CD4-positive, alpha-beta T cell treated with Interleukin-15 for 4 hours (primary cell): Measurements from ENCODE around the gene C1QTNF5.
A peak's percentile ranks its signal among the peaks of the same experiment; 100 is the strongest.

Source experiments
- DNase-seq: peaks from one replicate; pipeline ENCODE4 v3.0.0-alpha.2; 2020; ENCODE audit warnings: low spot score

Gene C1QTNF5

DNA sequence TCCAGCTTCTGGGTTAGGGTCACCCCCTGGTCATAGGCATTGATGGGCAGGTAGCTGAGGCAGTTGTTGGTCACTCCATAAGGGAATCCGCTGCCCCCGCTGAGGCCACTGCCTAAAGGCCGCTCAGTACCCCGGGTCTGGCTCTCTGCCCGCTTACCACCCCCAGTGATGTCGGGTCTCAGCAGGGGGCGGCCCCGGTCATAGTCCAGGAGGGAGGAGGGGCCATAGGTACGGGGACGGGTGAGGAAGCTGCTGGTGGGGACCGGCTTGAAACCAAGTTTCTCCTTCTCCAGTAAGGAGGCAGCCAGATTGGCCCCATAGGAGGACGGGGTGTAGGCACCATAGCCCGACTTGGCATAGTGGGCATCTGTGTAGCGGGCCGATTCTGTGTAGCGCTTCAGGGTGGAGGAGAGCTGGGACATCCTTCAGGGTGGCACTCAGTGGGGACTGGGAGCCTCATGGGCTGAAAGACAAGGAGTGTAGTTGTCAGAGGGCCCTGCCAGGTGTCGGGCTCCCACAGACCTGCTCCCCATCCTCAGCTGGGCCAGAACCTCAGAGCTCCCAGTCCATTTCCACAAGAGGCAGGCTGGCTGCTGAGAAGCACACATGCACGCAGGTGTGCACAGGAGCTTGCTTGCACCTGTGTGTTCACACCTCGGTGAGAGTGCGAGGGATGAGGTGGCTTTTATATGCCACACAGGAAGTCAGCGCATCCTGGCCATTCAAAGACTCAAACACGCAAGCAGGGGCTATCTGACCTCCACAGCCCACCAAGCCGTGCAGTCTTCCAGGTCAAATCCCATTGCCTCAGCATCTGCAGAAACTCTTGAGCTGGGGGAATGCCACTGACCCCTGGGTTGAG is 32.6 kb upstream of the C1QTNF5 start:
- no peak for DNase-seq

- no peak for DNase-seq
These were observed 31.8 kb upstream of the C1QTNF5 start for GRCh38 chr11:119372260-119373058.

- no peak for DNase-seq
These were observed 31.1 kb upstream of the C1QTNF5 start for GRCh38 chr11:119371778-119372182.

DNA sequence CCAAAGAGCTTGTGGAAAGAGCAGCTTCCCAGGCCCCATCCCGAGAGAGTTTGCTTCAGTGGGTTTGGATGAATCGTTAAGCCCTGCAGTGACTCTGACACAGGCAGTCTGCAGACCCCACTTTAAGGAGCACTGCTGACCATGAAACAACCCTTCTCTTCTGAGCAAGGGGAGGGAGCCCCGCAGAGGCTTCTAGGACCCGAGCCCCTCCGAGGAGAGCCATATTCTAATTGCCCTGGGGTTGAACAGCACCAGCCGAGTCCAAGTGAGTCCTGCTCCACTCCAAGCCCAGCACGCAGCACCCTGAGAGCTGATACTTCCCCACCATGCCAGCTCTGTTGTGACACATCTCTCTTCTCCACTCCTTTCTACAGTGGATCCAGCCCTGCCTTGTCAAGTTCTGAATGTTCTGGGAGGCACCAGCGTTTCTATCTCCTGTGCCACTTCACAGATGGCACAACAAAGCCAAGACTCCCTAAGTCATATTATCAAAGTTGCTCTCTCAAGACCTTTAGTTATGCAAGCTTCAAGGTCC is 30.5 kb upstream of the C1QTNF5 start:
- DNase-seq: no peak

GRCh38 chr11:119370486-119371046 is 29.9 kb upstream of the C1QTNF5 start:
- DNase-seq: no peak

DNA sequence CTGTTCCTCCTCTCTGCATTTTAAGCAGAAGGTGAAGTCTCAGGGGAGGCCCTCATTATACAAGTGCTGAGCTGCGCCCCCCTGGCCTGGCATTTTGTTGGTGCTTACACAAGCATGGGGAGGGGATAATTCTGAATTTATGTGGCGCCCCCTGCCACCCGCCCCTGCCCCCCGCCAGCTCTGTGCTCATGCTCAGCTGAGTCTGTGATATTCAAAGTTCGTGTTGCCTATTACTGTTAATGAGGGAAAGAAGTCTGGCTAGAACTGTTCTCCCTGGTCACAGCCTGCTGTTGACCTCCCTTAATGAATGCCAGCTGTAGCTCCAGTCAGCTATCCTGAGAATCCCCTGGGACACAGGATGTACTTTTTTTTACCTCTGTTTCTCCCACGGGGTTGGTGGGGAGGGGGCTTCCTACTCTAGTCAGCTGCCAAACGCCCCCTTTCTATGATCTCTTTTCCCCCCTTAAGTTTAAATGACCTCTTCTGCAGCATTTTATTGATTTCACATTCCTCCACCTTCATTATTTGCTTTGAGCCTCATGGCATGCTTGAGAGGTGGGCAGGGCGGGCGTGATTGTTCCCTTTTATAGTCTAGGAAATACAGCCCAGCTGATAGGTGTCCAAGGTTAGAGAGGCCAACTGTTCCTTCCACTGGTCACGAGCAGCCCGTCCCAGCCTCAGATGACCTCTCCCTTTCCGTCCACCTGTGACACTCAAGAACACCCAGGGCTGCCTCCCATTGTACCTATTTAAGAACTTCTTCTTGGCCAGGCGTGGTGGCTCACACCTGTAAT is 28.6 kb upstream of the C1QTNF5 start:
- no peak for DNase-seq

DNA sequence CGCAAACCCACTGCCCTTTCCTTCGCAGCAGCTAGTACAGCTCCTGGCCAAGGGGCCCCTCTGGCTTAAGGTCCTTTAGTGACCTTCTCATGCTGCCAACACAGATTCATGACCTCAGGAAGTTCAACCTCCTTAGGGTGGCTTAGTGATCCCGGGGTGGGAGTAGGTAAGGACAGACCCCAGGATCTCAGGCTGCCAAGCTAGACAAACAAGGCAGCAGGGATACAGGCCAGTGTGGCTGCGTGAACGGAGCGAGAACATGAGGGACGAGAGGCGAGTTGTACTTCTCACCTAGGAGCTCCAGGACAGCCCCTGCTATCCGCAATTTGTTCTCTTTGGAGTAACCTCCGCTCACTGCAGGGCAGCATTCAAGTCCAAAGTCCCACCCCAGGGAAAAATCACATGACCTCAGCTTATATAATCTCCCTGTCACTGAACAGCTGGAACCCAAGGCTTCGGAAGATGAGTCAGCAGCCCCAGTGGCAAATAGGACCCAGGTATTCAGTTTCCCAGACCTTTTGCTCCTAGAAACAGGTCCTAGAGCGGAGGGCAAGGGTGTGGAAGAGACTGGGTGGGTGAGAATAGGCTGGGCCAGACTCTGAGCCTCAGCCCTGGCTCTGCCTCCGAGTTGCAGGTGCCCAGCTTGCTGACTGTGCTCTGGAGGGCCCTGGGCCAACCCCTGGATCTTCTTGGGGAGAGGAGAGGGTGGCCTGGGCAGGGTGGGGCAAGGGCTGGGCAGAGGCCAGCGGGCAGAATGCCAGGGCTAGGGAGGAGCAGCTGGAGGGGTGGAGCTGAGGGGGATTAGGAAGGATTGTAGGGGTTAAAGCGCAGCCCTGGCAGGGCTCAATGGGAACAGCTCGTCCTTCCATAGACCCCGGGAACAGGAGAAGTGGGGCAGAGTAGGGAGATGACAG is 27.7 kb upstream of the C1QTNF5 start:
- DNase-seq: no peak

GRCh38 chr11:119367661-119368120 is 27.0 kb upstream of the C1QTNF5 start:
- no peak for DNase-seq

DNA sequence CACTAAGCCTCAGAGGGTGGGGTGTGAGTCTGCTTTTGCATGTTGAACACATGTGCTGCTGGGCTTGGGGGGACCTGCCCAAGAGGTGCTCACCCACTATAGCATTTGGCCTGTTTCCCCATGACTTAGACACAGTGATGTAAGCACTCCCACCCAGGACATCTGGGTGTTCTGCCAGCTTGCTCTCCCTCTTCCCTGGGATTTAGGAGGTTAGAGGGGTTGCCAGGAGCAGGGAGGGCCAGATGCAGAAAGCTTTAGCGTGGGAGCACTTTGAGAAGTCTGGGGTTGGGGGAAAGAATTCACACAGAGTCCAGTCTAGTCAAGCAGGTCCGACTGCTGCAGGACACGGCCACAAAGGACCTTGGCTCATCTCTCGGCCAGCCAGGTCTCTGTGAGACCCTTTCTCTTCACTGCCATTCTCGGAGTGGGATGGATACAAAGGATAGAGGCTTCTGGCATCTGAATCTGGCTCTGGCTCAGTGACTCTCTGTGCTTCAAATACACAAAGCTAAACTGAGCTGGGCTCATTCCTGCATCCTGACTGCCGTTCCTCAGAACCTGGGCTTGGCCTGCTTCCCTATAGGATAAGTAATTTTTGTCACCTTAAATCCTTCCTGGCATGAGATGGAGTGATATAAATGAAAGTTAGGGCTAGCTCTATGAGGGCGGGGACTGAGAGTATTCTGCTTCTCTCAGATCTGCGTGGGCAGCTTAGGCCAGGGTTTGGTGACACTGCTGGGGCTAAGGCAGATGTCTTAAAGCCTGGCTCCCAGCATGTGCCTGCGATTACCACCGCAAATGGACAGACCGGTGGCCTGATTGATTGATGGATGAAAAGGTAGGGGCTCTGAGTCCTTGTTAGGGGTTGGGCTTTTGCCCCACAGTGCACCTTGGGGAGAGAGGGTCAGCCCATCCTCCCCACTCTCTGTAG is 26.3 kb upstream of the C1QTNF5 start:
- DNase-seq: no peak

DNA sequence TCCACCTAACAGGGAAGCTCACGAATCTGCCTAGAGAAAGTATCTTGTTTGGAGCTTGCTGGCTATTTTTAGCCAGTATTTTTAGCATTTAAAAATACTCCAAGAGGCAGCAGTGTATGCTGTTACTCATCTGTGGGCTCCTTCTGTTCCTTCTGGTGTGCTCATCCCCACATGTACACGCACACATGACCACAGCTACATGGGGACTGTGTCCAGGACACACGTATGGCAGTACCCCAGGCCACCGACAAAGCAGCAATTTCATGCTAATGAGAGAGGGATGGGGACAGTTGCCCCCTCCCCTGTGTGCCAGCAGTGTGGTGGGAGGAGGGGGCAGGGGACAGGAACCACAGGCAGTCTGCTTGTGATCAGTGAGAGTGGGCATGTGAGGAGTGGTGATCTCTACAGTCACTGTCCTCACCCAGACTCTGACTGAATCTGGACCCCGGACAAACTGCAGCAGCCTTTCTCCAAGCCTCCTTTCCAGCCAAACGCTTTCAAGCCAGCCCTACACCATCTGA is 24.4 kb upstream of the C1QTNF5 start:
- DNase-seq: no peak

DNA sequence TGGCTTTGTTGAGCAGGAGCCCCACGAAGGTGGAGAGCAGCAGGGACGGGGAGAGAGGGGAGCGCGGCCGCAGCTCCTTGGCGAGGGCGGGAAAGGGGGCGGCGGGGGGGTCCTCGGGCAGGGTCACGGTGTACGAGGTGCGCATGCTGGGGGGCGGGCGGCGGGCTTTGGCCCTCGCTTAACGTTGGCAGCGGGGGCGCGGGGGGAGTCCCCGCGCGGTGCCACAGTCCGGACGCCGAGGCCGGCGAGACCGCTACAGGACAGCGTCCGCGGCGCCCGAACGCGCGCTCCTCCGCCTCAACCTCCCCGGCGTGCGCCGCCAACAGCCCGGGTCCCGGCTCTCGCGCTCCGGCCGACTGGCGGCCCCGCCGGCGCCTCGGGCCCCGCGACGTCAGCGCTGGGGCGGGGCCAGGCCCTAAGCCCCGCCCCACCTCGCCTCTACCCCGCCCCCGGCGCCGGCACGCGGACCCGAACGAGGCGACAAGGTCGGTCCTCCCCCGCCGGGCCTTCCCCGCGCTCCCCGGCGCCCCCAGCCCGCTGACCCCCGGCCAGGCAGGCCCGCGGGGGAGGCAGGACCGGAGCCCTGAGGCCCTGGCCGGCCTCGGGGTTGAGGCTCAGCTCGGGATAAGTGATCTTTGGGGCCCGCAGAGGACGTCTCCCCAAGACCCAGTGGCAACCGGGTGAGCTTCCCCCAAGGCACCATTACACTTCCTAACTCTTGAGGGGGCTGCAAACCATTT is 23.3 kb upstream of the C1QTNF5 start:
- peak; percentile 54 for DNase-seq

DNA sequence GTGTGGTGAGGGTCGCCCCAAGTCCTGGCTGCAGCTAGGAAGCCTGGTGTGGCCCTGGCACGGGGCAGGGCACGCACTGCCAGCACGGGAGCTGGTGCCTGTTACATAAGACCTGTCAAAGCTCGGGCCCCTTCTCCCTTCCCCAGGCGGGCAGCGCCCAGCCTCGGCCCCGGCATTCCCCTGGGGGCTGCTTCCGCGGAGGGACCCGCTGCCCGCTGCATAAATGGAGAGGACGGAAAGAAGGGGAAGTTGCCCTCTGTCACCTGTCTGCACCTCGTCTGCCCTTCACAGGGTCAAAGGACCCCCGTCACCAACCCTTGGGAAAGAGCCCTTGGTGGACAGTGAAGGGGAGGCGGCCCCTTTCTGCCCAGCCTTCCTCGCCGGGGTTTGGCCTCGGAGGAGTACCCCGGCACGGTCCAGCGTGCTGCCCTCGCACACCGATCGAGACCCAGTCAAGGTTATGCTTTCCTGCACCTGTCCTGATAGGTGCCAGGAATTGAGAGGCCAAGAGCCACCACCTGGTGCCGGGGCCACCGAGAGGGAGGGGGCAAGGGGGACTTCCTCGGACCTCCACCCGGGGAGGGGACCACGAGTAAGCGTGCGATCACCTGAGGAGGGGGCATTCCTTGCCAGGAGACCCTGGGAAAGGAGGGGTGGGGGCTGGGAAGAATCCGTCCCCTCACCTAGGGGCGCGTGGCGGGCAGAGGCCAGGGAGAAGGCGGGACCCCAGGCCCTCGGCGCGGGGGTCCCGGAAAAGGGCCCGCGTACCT is 22.6 kb upstream of the C1QTNF5 start:
- DNase-seq: no peak

- DNase-seq: no peak
These were observed 22.0 kb upstream of the C1QTNF5 start for GRCh38 chr11:119362741-119363080.

GRCh38 chr11:119361941-119362725 is 21.4 kb upstream of the C1QTNF5 start:
- no peak for DNase-seq

GRCh38 chr11:119361056-119361787 is 20.5 kb upstream of the C1QTNF5 start:
- DNase-seq: no peak
